HuH-7 (cell line): Measurements from ENCODE around the gene OLAH.

Source experiments
- DNase-seq: peaks from one replicate; pipeline ENCODE4 v3.0.0; 2011; ENCODE audit warnings: low spot score

The OLAH gene

GRCh38 chr10:15072358-15072757 is 28.6 kb downstream of the OLAH start:
- DNase-seq: no peak

GRCh38 chr10:15075421-15075820 is 31.7 kb downstream of the OLAH start:
- no peak for DNase-seq

- DNase-seq: no peak
Observed at GRCh38 chr10:15083674-15084501, 40.1 kb downstream of the OLAH start.

- peak; percentile 66 for DNase-seq
Observed at GRCh38 chr10:15084502-15084922, 40.8 kb downstream of the OLAH start.

- DNase-seq: peak; percentile 96
Observed at GRCh38 chr10:15088428-15089261, 44.9 kb downstream of the OLAH start, which contains the start of gene ACBD7. Gene ACBD7, minus strand, starts transcription at chr10:15088776. Its CDS starts 48 bp downstream, at chr10:15088728.

- DNase-seq: no peak
Observed at GRCh38 chr10:15091418-15091817, 47.7 kb downstream of the OLAH start.

- no peak for DNase-seq
Observed at GRCh38 chr10:15092855-15093408, 49.2 kb downstream of the OLAH start.

- no peak for DNase-seq
Observed at GRCh38 chr10:15096661-15097010, 52.9 kb downstream of the OLAH start.

- DNase-seq: peak; percentile 98
Observed at GRCh38 chr10:15097011-15097812, 53.5 kb downstream of the OLAH start, which contains the start of gene RPP38. Gene RPP38, plus strand, starts transcription at chr10:15097355. Its CDS starts 5,960 bp downstream, at chr10:15103315.

GRCh38 chr10:15099886-15100285 is 56.1 kb downstream of the OLAH start:
- DNase-seq: no peak

GRCh38 chr10:15103513-15103912 is 59.8 kb downstream of the OLAH start:
- DNase-seq: no peak

GRCh38 chr10:15106352-15107013 is 62.7 kb downstream of the OLAH start:
- DNase-seq: peak; percentile 66

- no peak for DNase-seq
Observed at GRCh38 chr10:15112657-15113056, 68.9 kb downstream of the OLAH start.

GRCh38 chr10:15113766-15114165 is 70.0 kb downstream of the OLAH start:
- DNase-seq: no peak

- DNase-seq: no peak
Observed at GRCh38 chr10:15116225-15116624, 72.5 kb downstream of the OLAH start.

GRCh38 chr10:15118615-15119014 is 74.9 kb downstream of the OLAH start:
- DNase-seq: no peak

GRCh38 chr10:15120523-15120922 is 76.8 kb downstream of the OLAH start:
- no peak for DNase-seq

GRCh38 chr10:15121707-15122106 is 78.0 kb downstream of the OLAH start:
- no peak for DNase-seq

GRCh38 chr10:15122477-15123030 is 78.8 kb downstream of the OLAH start:
- DNase-seq: no peak
